ENCODE data around the gene RALA. TPM values are rescaled to one million over a fixed set of nuclear protein-coding genes. Genes with fewer than 3 reads are reported as not detected.
A peak's percentile ranks its signal among the peaks of the same experiment; 100 is the strongest.

The RALA gene
- total RNA-seq, 1 donor from 2014 or later = 59.5 TPM

GRCh38 chr7:39624935-39625694 is 1.7 kb downstream of the RALA start:
- Histone ChIP-seq H3K4me1 (peaks cover 37% of the 10 kb centered on the region), H3F3A (ENCODE audit: low read depth) (peaks cover 18% of the 10 kb centered on the region), H3K79me2 (ENCODE audit: low read depth) (peaks cover 80% of the 10 kb centered on the region), H3K4me3 (peak overlapping the region; percentile 86), H3K9me3 (ENCODE audit: low read depth) (no peaks in the 10 kb centered on the region), H4K20me1 (ENCODE audit: low read depth) (peaks cover 29% of the 10 kb centered on the region), H3K36me3 (no peaks in the 10 kb centered on the region), H3K27ac (no peak overlapping the region), H3K27me3 (no peaks in the 10 kb centered on the region), H3K4me2 (peak overlapping the region; percentile 91), H3K9ac (no peak overlapping the region), H2AFZ (replicated peaks) (no peak overlapping the region)
- Mint-ChIP-seq H3K4me1 (peaks cover 31% of the 10 kb centered on the region), H3K27me3 (ENCODE audit: insufficient read depth, low read depth) (peaks cover 2% of the 10 kb centered on the region), H3K36me3 (peaks cover 5% of the 10 kb centered on the region), H3K4me3 (peak overlapping the region; percentile 98), H3K9me3 (peaks cover 2% of the 10 kb centered on the region), H3K27ac (no peak overlapping the region)
- TF ChIP-seq, protein P1, sequence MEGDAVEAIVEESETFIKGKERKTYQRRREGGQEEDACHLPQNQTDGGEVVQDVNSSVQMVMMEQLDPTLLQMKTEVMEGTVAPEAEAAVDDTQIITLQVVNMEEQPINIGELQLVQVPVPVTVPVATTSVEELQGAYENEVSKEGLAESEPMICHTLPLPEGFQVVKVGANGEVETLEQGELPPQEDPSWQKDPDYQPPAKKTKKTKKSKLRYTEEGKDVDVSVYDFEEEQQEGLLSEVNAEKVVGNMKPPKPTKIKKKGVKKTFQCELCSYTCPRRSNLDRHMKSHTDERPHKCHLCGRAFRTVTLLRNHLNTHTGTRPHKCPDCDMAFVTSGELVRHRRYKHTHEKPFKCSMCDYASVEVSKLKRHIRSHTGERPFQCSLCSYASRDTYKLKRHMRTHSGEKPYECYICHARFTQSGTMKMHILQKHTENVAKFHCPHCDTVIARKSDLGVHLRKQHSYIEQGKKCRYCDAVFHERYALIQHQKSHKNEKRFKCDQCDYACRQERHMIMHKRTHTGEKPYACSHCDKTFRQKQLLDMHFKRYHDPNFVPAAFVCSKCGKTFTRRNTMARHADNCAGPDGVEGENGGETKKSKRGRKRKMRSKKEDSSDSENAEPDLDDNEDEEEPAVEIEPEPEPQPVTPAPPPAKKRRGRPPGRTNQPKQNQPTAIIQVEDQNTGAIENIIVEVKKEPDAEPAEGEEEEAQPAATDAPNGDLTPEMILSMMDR (IDR thresholded peaks at IDR 0.05) = no peak
- no peak for TF ChIP-seq EZH2 (IDR thresholded peaks at IDR 0.05)
- TF ChIP-seq EZH2phosphoT487 (IDR thresholded peaks at IDR 0.05) = no peak
- no peak for DNase-seq (ENCODE audit: low spot score)

DNA sequence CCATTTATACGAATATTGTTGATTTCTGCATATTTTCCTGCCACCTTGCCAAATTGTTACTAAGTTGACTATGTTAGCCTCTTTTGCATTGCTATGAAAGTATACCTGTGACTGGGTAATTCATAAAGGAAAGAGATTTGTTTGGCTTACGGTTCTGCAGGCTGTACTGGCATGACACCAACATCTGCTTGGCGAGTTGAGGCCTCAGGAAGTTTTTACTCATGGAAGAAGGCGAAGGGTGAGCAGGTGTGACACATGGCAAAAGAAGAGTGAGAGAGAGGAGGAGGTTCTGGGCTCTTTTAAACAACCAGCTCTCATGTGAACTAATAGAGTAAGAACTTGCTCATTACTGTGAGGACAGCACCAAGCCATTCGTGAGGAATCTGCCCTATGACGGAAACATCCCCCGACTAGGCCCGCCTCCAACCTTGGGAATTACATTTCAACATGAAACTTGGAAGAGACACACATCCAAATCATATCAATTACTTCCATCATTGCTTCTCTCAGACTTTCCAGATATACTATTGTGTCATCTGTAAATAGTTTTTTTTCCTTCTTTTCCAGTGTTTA is 8.4 kb downstream of the RALA start:
- Histone ChIP-seq H3K79me2 (ENCODE audit: low read depth) (peaks cover 100% of the 10 kb centered on the region), H2AFZ (replicated peaks) (no peak overlapping the region), H3K9me3 (ENCODE audit: low read depth) (no peaks in the 10 kb centered on the region), H3K4me2 (no peak overlapping the region), H3K27ac (no peak overlapping the region), H3K4me3 (no peak overlapping the region), H3K9ac (no peak overlapping the region), H3K4me1 (peaks cover 8% of the 10 kb centered on the region), H4K20me1 (ENCODE audit: low read depth) (peaks cover 2% of the 10 kb centered on the region), H3K36me3 (no peaks in the 10 kb centered on the region), H3K27me3 (no peaks in the 10 kb centered on the region), H3F3A (ENCODE audit: low read depth) (no peaks in the 10 kb centered on the region)
- Mint-ChIP-seq H3K36me3 (peaks cover 38% of the 10 kb centered on the region), H3K4me3 (no peak overlapping the region), H3K9me3 (peaks cover 4% of the 10 kb centered on the region), H3K27me3 (ENCODE audit: insufficient read depth, low read depth) (no peaks in the 10 kb centered on the region), H3K27ac (no peak overlapping the region), H3K4me1 (no peaks in the 10 kb centered on the region)
- no peak for DNase-seq (ENCODE audit: low spot score)
- TF ChIP-seq, protein P1 (IDR thresholded peaks at IDR 0.05) = no peak
- TF ChIP-seq EZH2 (IDR thresholded peaks at IDR 0.05) (no peak), EZH2phosphoT487 (IDR thresholded peaks at IDR 0.05) (no peak)

GRCh38 chr7:39633563-39634477 is 10.4 kb downstream of the RALA start:
- Histone ChIP-seq H3K27ac (no peak overlapping the region), H4K20me1 (ENCODE audit: low read depth) (peaks cover 2% of the 10 kb centered on the region), H3K9ac (no peak overlapping the region), H3K9me3 (ENCODE audit: low read depth) (peaks cover 4% of the 10 kb centered on the region), H3K4me2 (no peak overlapping the region), H2AFZ (replicated peaks) (no peak overlapping the region), H3K27me3 (no peaks in the 10 kb centered on the region), H3K36me3 (no peaks in the 10 kb centered on the region), H3K4me1 (no peaks in the 10 kb centered on the region), H3K4me3 (no peak overlapping the region), H3F3A (ENCODE audit: low read depth) (no peaks in the 10 kb centered on the region), H3K79me2 (ENCODE audit: low read depth) (peaks cover 100% of the 10 kb centered on the region)
- Mint-ChIP-seq H3K36me3 (peaks cover 48% of the 10 kb centered on the region), H3K4me1 (no peaks in the 10 kb centered on the region), H3K4me3 (no peak overlapping the region), H3K27me3 (ENCODE audit: insufficient read depth, low read depth) (no peaks in the 10 kb centered on the region), H3K9me3 (peaks cover 10% of the 10 kb centered on the region), H3K27ac (no peak overlapping the region)
- TF ChIP-seq, protein P1 (IDR thresholded peaks at IDR 0.05) = no peak
- TF ChIP-seq EZH2 (IDR thresholded peaks at IDR 0.05) (no peak), EZH2phosphoT487 (IDR thresholded peaks at IDR 0.05) (no peak)
- no peak for DNase-seq (ENCODE audit: low spot score)
